HepG2 (cell line): ENCODE measurements around the gene OR1F1. TPM values are rescaled to one million over a fixed set of nuclear protein-coding genes. Genes with fewer than 3 reads are reported as not detected.

Source experiments
- BCL6 ChIP-seq: IDR thresholded peaks from 2 replicates; pipeline ENCODE4 v1.6.1; 2016; ENCODE audit warnings: missing genetic modification reagents, missing compliant biosample characterization
- FOXM1 ChIP-seq: sonication (generic); formaldehyde crosslinking; IDR thresholded peaks from 2 replicates; pipeline ENCODE4 v1.5.0; 2020; ENCODE audit warnings: missing genetic modification reagents
- GABPB1 ChIP-seq: IDR thresholded peaks from 2 replicates; pipeline ENCODE4 v1.6.1; 2016; ENCODE audit warnings: mild to moderate bottlenecking, missing genetic modification reagents, moderate library complexity, missing compliant biosample characterization
- GATA4 ChIP-seq: sonication (generic); IDR thresholded peaks from 2 replicates; pipeline ENCODE4 v1.6.1; 2016; ENCODE audit warnings: antibody characterized with exemption, low read depth, borderline replicate concordance
- GTF2F1 ChIP-seq: fragments of 150-350 bp; IDR thresholded peaks from 2 replicates; pipeline ENCODE4 v1.6.1; 2014; ENCODE audit warnings: low read length
- ISX ChIP-seq: sonication (generic); formaldehyde crosslinking; conservative IDR thresholded peaks from 2 replicates; pipeline ENCODE4 v1.5.0; 2020; ENCODE audit warnings: missing genetic modification reagents
- JARID2 ChIP-seq: sonication (generic); formaldehyde crosslinking; IDR thresholded peaks from 2 replicates; pipeline ENCODE4 v1.8.1; 2023; ENCODE audit warnings: missing genetic modification reagents, inconsistent platforms; ENCODE audit not compliant: insufficient replicate concordance
- KAT8 ChIP-seq: IDR thresholded peaks from 2 replicates; pipeline ENCODE4 v1.6.1; 2016; ENCODE audit warnings: missing genetic modification reagents, missing compliant biosample characterization
- MAF1 ChIP-seq: sonication (generic); formaldehyde crosslinking; IDR thresholded peaks from 2 replicates; pipeline ENCODE4 v1.5.0; 2020; ENCODE audit warnings: missing genetic modification reagents, borderline replicate concordance
- MYPOP ChIP-seq: sonication (generic); formaldehyde crosslinking; IDR thresholded peaks from 2 replicates; pipeline ENCODE4 v1.8.1; 2023; ENCODE audit warnings: mild to moderate bottlenecking, moderate library complexity, missing genetic modification reagents
- MZF1 ChIP-seq: sonication (generic); formaldehyde crosslinking; IDR thresholded peaks from 2 replicates; pipeline ENCODE4 v1.8.1; 2023; ENCODE audit warnings: mild to moderate bottlenecking, missing genetic modification reagents, borderline replicate concordance
- PITX1 ChIP-seq: sonication (generic); formaldehyde crosslinking; IDR thresholded peaks from 2 replicates; pipeline ENCODE4 v1.5.1; 2020; ENCODE audit warnings: mild to moderate bottlenecking, missing genetic modification reagents
- RFXAP ChIP-seq: sonication (generic); formaldehyde crosslinking; IDR thresholded peaks from 2 replicates; pipeline ENCODE4 v1.4.0; 2020; ENCODE audit warnings: missing genetic modification reagents, borderline replicate concordance
- SIX1 ChIP-seq: sonication (generic); formaldehyde crosslinking; IDR thresholded peaks from 2 replicates; pipeline ENCODE4 v1.4.0; 2020; ENCODE audit warnings: missing genetic modification reagents, borderline replicate concordance
- SSRP1 ChIP-seq: IDR thresholded peaks from 2 replicates; pipeline ENCODE4 v1.6.1; 2016; ENCODE audit warnings: control low read depth
- SYNCRIP ChIP-seq: fragments of 200-400 bp; formaldehyde crosslinking; IDR thresholded peaks from 2 replicates; pipeline ENCODE4 v1.6.1; 2018; ENCODE audit warnings: mild to moderate bottlenecking, low read depth, low read length; ENCODE audit not compliant: insufficient read depth
- TAF15 ChIP-seq: fragments of 200-400 bp; formaldehyde crosslinking; IDR thresholded peaks from one replicate; pipeline ENCODE4 v1.6.1; 2018; ENCODE audit warnings: mild to moderate bottlenecking, low read depth, low read length; ENCODE audit not compliant: poor library complexity, severe bottlenecking
- WIZ ChIP-seq: sonication (generic); formaldehyde crosslinking; IDR thresholded peaks from 2 replicates; pipeline ENCODE4 v1.5.1; 2020; ENCODE audit warnings: mild to moderate bottlenecking, missing genetic modification reagents
- ZBTB25 ChIP-seq: IDR thresholded peaks from 2 replicates; pipeline ENCODE4 v1.6.1; 2018; ENCODE audit warnings: missing genetic modification reagents
- ZNF274 ChIP-seq: sonication (generic); formaldehyde crosslinking; IDR thresholded peaks from 2 replicates; pipeline ENCODE4 v1.5.1; 2020; ENCODE audit warnings: mild to moderate bottlenecking, missing genetic modification reagents
- ZNF296 ChIP-seq: sonication (generic); formaldehyde crosslinking; conservative IDR thresholded peaks from 2 replicates; pipeline ENCODE4 v1.5.0; 2020; ENCODE audit warnings: mild to moderate bottlenecking, missing genetic modification reagents
- ZNF605 ChIP-seq: sonication (generic); formaldehyde crosslinking; IDR thresholded peaks from 2 replicates; pipeline ENCODE4 v1.8.0; 2022; ENCODE audit warnings: mild to moderate bottlenecking, missing genetic modification reagents
- ZNF770 ChIP-seq: sonication (generic); formaldehyde crosslinking; IDR thresholded peaks from 2 replicates; pipeline ENCODE4 v1.5.0; 2020; ENCODE audit warnings: mild to moderate bottlenecking, missing genetic modification reagents
- ZNF781 ChIP-seq: sonication (generic); formaldehyde crosslinking; IDR thresholded peaks from 2 replicates; pipeline ENCODE4 v1.5.1; 2020; ENCODE audit warnings: borderline replicate concordance, mild to moderate bottlenecking, missing genetic modification reagents; ENCODE audit errors: not compliant biosample characterization
- ZNF816 ChIP-seq: sonication (generic); formaldehyde crosslinking; IDR thresholded peaks from 2 replicates; pipeline ENCODE4 v1.8.0; 2022; ENCODE audit warnings: missing genetic modification reagents, mild to moderate bottlenecking, borderline replicate concordance
- ZSCAN25 ChIP-seq: sonication (generic); formaldehyde crosslinking; IDR thresholded peaks from 2 replicates; pipeline ENCODE4 v1.8.0; 2022; ENCODE audit warnings: mild to moderate bottlenecking, missing genetic modification reagents
- polyA plus RNA-seq, 8 experiments: library from polyadenylated mRNA; depleted of rRNA in 3 of 8; stranded (reverse) in 7 of 8; unstranded in 1 of 8; fragments of >200 nt; fragmentation: Illumina TruSeq in 4 of 8; extraction: Trizol in 4 of 8; gene quantifications; 2 replicates each; pipeline versions ENCODE4 v1.2.1 to v1.2.3, GENCODE V29; 2011 to 2016; ENCODE audit warnings: low read depth in 4 of 8, missing spikeins in 1 of 8, mixed read lengths in 1 of 8; ENCODE audit not compliant: insufficient read depth in 1 of 8
- total RNA-seq, 5 experiments: library from RNA; depleted of rRNA; stranded (reverse); fragments of >200 nt; fragmentation: Illumina TruSeq; extraction: Trizol; gene quantifications; 2 replicates each; pipeline ENCODE4 v1.2.3, GENCODE V29; 2016; ENCODE audit warnings: low read depth in 1 of 5

OR1F1 gene
- total and polyA plus RNA-seq, 2 of the 13 experiments (the other 11 are each of a cell fraction or from before 2014, with no cell fraction given) = 0.90 TPM; not detected in 1

- TF ChIP-seq RFXAP (CRISPR knock-in tag) (peak; percentile 65), SSRP1 (CRISPR knock-in tag) (peak; percentile 98), FOXM1 (no peak; the same call in 1 of the 2 replicates), ZNF296 (CRISPR knock-in tag) (no peak), MAF1 (CRISPR knock-in tag) (peak; percentile 100), WIZ (CRISPR knock-in tag) (0 out of 2 replicates have a peak, but pooled peaks have one; percentile 79), KAT8 (CRISPR knock-in tag) (peak; percentile 75), ZNF605 (CRISPR knock-in tag) (peak; percentile 61; the same call in 1 of the 2 replicates), SYNCRIP (no peak), ZNF781 (CRISPR knock-in tag) (peak; percentile 30), BCL6 (CRISPR knock-in tag) (peak; percentile 99), ZSCAN25 (CRISPR knock-in tag) (peak; percentile 55; the same call in 1 of the 2 replicates), PITX1 (CRISPR knock-in tag) (peak; percentile 44; the same call in 1 of the 2 replicates), GATA4 (no peak), MYPOP (CRISPR knock-in tag) (peak; percentile 83), TAF15 (peak; percentile 31), MZF1 (CRISPR knock-in tag) (peak; percentile 31; the same call in 1 of the 2 replicates), GABPB1 (CRISPR knock-in tag) (peak; percentile 77), ZNF770 (CRISPR knock-in tag) (peak; percentile 93), ZNF274 (CRISPR knock-in tag) (peak; percentile 39; the same call in 1 of the 2 replicates), SIX1 (CRISPR knock-in tag) (peak; percentile 16; the same call in 1 of the 2 replicates), GTF2F1 (0 out of 2 replicates have a peak, but pooled peaks have one; percentile 63), ISX (CRISPR knock-in tag) (0 out of 2 replicates have a peak, but pooled peaks have one; percentile 32), ZBTB25 (CRISPR knock-in tag) (peak; percentile 87), ZNF816 (peak; percentile 81; the same call in 1 of the 2 replicates), JARID2 (peak; percentile 68)
Measured at GRCh38 chr16:3150346-3151218, 37.4 kb upstream of the OR1F1 start (continued).
